Stimulated activated CD8-positive, alpha-beta memory T cell treated with anti-CD3 and anti-CD28 coated beads, Interleukin-4, amount 100 ng/mL, for 4 hours (primary cell): Measurements from ENCODE around the gene IQCE.

Experiments used
- DNase-seq, 2 donors: peaks; one replicate each; pipeline ENCODE4 v3.0.0-alpha.2; 2020; ENCODE audit warnings: low read depth in 2 of 2, low spot score in 1 of 2

Gene IQCE

GRCh38 chr7:2644220-2644561 is 85.4 kb downstream of the IQCE start:
- no peak for DNase-seq

DNA sequence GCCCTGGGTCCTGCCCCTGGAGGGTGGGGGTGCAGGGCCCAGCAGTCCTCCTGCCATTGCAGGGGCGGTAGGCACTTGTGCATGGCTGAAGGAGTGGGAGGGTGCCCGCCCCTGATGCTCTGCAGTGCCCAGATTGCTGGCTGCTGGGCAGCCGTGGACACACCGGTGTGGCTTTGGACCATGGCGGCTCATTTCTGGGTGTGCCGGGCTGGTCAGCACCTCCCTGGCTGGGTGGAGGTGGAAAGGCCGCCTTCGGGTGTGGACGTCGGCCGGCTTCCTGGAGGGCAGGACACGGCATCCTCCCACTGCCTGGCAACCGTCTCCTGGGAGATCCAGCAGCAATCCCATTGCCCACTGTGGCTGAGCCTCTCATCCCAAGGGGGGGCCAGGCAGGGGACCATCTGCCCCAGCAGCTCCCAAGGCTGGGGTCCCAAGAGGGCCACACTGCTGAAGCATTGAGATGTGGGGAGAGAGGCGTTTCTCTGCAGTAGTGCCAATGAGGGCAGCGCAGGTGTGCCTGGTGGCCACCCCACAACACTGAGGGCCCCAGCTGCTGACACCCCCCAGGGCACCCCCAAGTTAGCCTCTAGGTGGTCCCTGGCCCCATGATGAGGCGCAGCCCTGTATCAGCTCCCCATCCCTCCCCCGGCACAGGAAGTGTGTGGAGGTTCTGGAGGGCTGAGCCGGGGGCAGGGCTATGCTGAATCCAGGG is 85.9 kb downstream of the IQCE start:
- no peak for DNase-seq

GRCh38 chr7:2645274-2645868 is 86.6 kb downstream of the IQCE start:
- DNase-seq, result no peak

- no peak for DNase-seq
Measured at GRCh38 chr7:2646336-2646679, 87.5 kb downstream of the IQCE start.

- no peak for DNase-seq
Measured at GRCh38 chr7:2646680-2647571, 88.1 kb downstream of the IQCE start.

DNA sequence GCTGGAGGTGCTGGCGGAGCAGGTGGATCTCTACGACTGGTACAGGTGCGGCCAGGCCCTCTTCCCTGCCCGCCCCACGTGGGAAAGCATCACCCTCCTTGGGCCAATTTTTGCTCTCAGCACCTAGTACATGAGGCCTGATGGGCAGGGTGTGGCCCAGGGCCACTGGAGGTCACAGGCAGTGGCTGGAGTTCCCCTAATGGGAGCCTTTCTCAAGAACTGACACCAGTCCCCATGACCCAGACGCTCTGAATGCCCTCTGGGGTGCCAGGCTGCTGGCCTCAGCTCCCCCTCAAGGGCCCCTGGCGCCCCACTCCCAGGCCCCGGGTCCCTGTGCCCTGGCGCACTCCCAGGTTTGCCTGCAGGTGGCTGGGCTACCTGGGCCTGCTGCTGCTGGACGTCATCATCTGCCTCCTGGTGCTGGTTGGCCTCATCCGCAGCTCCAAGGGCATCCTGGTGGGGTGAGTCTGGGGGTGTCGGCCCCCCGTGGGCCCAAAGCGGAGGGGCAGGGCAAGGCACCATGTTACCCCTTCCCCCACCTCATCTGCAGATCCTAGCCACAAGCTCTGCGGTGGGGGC is 88.9 kb downstream of the IQCE start:
- no peak for DNase-seq

GRCh38 chr7:2649139-2649838 is 90.5 kb downstream of the IQCE start:
- no peak for DNase-seq

- DNase-seq, result no peak
Measured at GRCh38 chr7:2649991-2650390, 91.2 kb downstream of the IQCE start.

GRCh38 chr7:2650451-2650850 is 91.7 kb downstream of the IQCE start:
- DNase-seq, result no peak

DNA sequence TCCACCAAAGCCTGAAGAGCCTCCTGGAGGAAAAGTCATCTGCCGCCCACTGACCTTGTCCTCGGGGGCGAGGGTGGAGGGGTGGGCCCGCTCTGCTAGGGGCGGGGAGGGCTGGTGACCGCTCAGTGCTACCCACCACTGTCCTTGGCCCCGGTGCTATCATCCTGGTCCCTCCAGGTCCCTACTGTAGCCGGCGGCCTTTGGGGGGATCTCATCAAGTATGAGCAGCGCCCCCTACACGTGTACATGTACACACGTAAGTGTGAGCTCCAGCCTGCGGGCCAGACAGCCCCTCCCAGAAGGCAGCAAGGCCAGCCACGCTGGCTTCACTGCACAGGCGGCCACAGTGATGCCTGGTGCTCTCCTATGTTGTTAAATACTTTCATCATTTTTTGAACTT is 92.6 kb downstream of the IQCE start:
- no peak for DNase-seq

- DNase-seq, result no peak
Measured at GRCh38 chr7:2651847-2652735, 93.3 kb downstream of the IQCE start.

DNA sequence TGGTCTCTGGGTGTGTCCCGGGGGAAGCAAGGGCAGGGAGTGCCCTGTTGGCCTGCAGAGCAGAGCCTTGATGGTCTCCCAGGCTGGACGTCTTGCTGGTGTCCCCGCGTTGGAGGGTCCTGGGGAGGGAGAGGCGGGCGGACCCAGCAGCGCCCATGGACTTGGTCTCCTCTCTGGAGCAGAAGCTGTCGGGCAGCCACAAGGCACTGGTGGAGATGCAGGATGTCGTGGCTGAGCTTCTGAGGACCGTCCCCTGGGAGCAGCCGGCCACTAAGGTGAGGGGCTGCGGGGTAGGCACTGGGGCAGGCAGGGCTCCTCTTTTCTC is 93.9 kb downstream of the IQCE start:
- no peak for DNase-seq

DNA sequence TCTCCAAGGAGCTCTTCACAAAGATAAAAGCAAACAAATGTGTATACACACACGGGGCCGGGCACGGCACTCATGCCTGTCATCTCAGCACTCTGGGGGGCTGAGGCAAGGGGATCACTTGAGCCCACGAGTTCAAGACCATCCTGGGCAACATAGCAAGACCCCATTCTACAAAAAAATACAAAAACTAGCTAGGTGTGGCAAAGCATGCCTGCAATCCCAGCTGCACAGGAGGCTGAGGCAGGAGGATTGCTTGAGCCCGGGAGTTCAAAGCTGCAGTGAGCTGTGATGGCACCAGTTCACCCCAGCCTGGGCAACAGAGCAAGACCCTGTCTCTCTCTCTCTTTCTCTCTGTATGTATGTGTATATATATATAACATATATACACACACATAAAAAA is 95.3 kb downstream of the IQCE start:
- DNase-seq, result no peak

- DNase-seq, result no peak
Measured at GRCh38 chr7:2655870-2656614, 97.3 kb downstream of the IQCE start.

GRCh38 chr7:2657208-2657607 is 98.4 kb downstream of the IQCE start:
- DNase-seq, result no peak

GRCh38 chr7:2657920-2658671 is 99.3 kb downstream of the IQCE start:
- no peak for DNase-seq

DNA sequence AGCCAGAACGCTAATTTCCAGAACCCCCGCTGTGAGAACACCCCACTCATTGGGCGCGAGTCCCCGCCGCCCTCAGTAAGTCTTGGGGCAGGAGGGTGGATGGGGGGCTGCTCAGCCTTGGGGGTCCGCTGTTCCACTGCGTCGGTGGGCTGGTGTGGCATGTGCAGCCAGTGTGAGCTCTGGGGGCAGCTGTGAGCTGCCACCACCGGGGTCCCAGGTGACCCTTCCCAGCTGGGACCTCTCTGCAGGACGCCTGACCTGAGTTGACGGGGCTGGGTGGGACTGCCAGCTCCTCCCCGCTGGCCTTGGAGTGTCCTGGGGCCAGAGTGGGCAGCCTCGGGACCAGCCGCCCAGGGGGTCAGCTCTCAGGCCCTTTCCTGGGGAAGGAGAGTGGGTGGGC is 100.2 kb downstream of the IQCE start:
- no peak for DNase-seq

DNA sequence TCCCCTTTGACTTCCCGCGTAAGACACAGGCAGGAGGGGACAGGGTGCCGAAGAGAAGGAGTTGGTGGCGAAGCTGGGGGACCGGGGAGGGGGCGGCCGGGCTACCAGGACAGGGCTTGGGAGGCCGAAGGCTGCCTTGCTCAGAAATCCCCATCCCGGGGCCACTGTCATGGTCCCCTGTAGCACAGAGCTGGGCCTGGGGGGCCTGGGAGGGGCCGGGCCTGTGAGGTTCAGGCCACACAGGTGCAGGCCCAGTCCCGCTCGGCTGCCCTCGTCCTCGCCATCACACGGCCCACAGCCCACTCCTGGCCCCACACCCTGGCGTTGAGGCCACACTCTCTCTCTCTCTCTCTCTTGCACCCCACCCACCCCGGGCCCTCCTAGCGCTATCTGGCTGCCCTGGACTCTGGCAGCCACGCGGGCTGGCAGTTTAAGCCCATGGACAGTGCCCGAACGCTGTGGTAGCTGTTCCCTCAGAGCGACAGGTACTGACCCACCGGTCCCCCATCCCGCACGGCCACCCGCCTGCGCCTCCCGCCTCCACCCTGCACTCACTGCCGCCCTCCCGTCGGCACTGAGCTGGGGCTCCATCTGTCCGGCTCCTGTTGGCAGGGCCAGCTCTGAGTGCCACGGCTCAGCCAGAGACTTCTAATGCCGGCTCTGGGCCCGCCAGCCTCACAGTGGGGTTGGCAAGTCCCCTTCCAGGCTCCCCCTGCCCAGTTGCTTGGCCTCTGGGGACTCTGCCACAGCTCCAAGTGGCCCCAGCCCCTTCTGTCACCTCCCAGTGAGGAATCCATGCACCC is 101.0 kb downstream of the IQCE start:
- no peak for DNase-seq
